RWPE2 (cell line): ENCODE measurements around the gene ALG1.

Experiments
- ATAC-seq: fragments of 200-7000 bp; cut with Tn5 transposase; 3 replicates; pipeline ENCODE4 v1.9.1; 2021; ENCODE audit warnings: low read depth
- DNase-seq: peaks from one replicate; pipeline ENCODE4 v3.0.0-alpha.2; 2020; ENCODE audit warnings: low spot score
- H3K27ac ChIP-seq: fragments of 450-650 bp; 2 replicates; pipeline ENCODE4 v1.5.1; 2017; ENCODE audit warnings: mild to moderate bottlenecking; ENCODE audit not compliant: poor library complexity, severe bottlenecking
- H3K27me3 ChIP-seq: fragments of 250-450 bp; sonication (Bioruptor Pico); 2 replicates; pipeline ENCODE4 v1.5.1; 2021; ENCODE audit warnings: mild to moderate bottlenecking, moderate library complexity; ENCODE audit not compliant: insufficient read depth, poor library complexity, severe bottlenecking
- H3K36me3 ChIP-seq: fragments of 250-450 bp; sonication (Bioruptor Pico); 2 replicates; pipeline ENCODE4 v1.5.1; 2020; ENCODE audit warnings: low read depth, mild to moderate bottlenecking, moderate library complexity
- H3K4me1 ChIP-seq: fragments of 250-450 bp; sonication (Bioruptor Pico); 2 replicates; pipeline ENCODE4 v1.5.1; 2021; ENCODE audit warnings: mild to moderate bottlenecking, moderate library complexity; ENCODE audit not compliant: insufficient read depth, poor library complexity, severe bottlenecking
- H3K4me3 ChIP-seq: fragments of 250-450 bp; sonication (Bioruptor Pico); 2 replicates; pipeline ENCODE4 v1.5.1; 2021; ENCODE audit warnings: mild to moderate bottlenecking, moderate library complexity; ENCODE audit not compliant: severe bottlenecking
- H3K9me3 ChIP-seq: fragments of 250-450 bp; sonication (Bioruptor Pico); 2 replicates; pipeline ENCODE4 v1.5.1; 2021; ENCODE audit warnings: mild to moderate bottlenecking, moderate library complexity; ENCODE audit not compliant: severe bottlenecking
- CTCF ChIP-seq: fragments of 450-650 bp; IDR thresholded peaks from one replicate; pipeline ENCODE4 v1.5.1; 2017; ENCODE audit warnings: mild to moderate bottlenecking, moderate library complexity; ENCODE audit not compliant: poor library complexity, severe bottlenecking

Gene ALG1

GRCh38 chr16:5071681-5072333, at the start of gene ALG1:
ALG1 (plus strand) TSS chr16:5071843; CDS start chr16:5071850, 7 bp downstream.
- DNase-seq = peak; percentile 83
- no peak for TF ChIP-seq CTCF

GRCh38 chr16:5022521-5022920, 49.1 kb upstream of the ALG1 start:
- TF ChIP-seq CTCF = no peak
- Histone ChIP-seq H3K9me3 (no peaks in the 10 kb centered on the region), H3K27me3 (no peaks in the 10 kb centered on the region), H3K4me1 (no peaks in the 10 kb centered on the region), H3K36me3 (no peaks in the 10 kb centered on the region), H3K4me3 (no peak overlapping the region), H3K27ac (no peak overlapping the region)
- ATAC-seq (no peak), DNase-seq (no peak)

More at GRCh38 chr16:5071681-5072333, at the start of gene ALG1:
- H3K27ac ChIP-seq = peak within 1 kb of the TSS; percentile 32
- peaks cover 38% of the 10 kb centered on the region for H3K36me3 ChIP-seq
- peaks cover 4% of the 10 kb centered on the region for H3K4me1 ChIP-seq
- no peaks in the 10 kb centered on the region for H3K9me3 ChIP-seq
- ATAC-seq = peak; percentile 85
- H3K4me3 ChIP-seq = peak within 1 kb of the TSS; percentile 49
- no peaks in the 10 kb centered on the region for H3K27me3 ChIP-seq

- H3K27me3 ChIP-seq = no peaks in the 10 kb centered on the region
- DNase-seq (no peak), ATAC-seq (peak; percentile 73)
- H3K4me3 ChIP-seq = no peak overlapping the region
- no peaks in the 10 kb centered on the region for H3K4me1 ChIP-seq
- no peak overlapping the region for H3K27ac ChIP-seq
- no peaks in the 10 kb centered on the region for H3K36me3 ChIP-seq
- no peaks in the 10 kb centered on the region for H3K9me3 ChIP-seq
- TF ChIP-seq CTCF = peak; percentile 39
These were observed 47.0 kb upstream of the ALG1 start for GRCh38 chr16:5024632-5025031.

GRCh38 chr16:5025171-5025632, 46.4 kb upstream of the ALG1 start:
- Histone ChIP-seq H3K27ac (no peak overlapping the region), H3K4me1 (no peaks in the 10 kb centered on the region), H3K9me3 (no peaks in the 10 kb centered on the region), H3K4me3 (no peak overlapping the region), H3K36me3 (no peaks in the 10 kb centered on the region), H3K27me3 (no peaks in the 10 kb centered on the region)
- peak; percentile 34 for TF ChIP-seq CTCF
- DNase-seq (no peak), ATAC-seq (peak; percentile 38; the same call in 1 of the 3 replicates)

GRCh38 chr16:5026664-5027063, 45.0 kb upstream of the ALG1 start:
- DNase-seq = no peak
- no peaks in the 10 kb centered on the region for H3K4me1 ChIP-seq
- no peak for TF ChIP-seq CTCF
- no peak for ATAC-seq
- H3K9me3 ChIP-seq = no peaks in the 10 kb centered on the region
- H3K27ac ChIP-seq = no peak overlapping the region
- no peak overlapping the region for H3K4me3 ChIP-seq
- no peaks in the 10 kb centered on the region for H3K27me3 ChIP-seq
- H3K36me3 ChIP-seq = no peaks in the 10 kb centered on the region
